ENCODE data around the gene CHAT.

The CHAT gene

DNA sequence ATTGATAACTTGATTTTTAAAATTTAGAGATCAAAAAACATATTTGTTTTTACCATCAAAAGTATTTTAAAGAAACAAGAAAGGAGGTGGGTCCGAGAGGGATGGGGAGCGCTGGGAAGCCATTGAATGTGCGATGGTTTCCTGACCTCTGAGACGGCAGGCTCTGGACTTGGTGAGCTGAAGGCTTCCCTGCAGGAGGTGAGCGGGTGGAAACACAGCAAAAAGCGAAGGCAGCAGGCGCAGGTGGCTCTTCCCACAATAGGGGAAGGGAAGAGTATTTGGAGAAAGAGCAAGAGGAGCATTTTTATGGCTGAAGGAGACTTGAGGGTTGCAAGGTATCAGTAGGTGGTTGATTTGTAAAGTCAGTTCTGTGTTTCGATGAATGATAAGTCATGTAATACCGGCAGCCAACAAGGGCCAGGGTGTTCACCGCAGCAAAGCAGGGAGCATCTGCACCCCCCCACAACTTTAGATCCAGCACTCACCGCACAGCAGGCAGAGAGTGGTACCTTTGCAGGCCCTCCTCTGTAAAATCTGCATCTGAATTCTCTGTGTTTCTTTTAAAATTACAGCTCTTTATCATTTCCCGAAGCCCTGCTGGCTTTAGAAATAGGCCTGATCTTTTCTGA, 76.2 kb downstream of the CHAT start:
- no peak for DNase-seq

DNA sequence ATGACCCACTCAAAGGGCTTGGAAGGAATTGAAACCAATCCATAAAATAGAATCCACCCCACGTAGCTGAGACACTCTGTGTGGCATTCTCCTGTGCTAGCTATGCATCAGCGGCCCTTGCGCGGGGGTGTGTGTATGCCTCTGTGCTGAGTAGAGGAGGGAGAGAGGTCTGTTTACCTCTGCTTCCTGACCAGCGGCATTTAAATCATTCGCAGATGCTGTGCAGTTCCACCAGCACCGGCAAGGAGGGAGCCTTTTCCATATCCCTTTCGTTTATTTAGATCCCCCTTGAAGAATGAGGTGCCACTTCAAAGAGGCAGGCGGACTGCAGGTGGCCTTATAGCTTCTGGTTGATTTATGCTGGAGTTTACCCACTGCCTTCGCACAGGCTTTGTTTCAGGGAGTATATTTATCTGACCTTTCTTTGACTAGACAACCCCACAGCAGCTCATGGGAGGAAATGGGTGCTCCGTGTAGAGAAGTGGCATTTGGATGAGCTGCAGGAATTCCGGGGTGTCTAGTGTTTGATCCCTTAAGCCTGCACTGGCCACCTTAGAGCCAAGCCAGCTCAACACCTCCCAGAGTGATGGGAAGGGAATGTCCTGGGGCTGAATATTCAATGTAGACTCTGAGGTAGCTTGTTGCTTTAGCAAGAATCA, 77.0 kb downstream of the CHAT start:
- no peak for DNase-seq

DNA sequence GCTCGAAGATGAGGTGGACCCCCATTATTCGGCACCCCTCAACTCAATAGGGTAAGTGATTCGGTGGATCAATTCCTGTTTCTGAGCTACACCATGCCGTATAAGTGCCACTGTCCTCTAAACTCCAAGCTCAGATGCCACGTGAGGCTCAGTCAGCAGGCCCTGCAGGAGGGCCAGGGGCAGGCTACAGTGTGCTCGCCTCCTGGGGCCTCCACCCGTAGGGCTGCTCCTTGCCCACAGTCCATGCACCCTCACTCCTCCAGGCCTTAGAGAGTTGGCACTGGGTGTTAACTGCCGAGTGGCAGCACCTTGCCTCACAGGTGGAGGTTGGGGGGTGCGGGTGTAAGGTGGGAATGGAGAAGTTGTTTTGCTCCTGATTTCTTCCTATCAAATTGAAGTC, 77.8 kb downstream of the CHAT start:
- no peak for DNase-seq

DNA sequence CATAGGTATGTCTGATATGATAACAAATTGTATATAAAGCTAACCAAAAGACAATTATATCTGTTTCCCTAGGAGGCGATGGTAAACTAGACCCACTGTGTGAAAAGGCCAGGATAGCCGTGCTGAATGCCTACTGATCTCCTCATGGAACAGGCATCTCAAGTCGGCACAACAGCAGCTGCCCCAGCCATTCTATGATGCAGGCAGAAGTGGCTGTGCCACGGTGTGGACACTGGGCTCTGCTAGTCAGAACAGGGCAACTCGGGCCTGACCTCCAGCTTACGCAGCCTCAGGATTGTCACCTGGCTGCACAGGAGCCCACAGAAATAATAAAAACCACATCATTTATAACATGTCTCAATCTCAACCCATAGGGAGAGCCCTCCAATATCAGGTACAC, 80.6 kb downstream of the CHAT start:
- DNase-seq: no peak

DNA sequence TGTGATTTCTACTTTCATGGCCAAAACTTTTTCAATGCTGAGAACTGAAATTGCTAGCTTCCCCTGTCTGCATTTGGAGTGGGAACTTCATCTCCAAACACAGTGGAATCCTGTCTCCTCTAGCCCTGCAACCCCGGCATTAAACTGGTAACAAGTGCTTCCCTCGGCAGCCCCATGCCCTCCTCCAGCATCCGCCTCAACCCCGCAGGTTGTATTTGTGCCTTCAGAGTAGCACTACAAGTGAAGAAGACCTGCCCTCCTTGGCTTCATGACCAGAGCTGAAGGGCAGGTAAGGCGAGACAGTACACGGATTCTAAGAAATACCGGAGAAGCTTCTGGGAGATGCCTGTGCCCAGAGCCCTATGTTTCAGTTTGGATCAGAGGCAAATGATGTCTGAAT, 82.5 kb downstream of the CHAT start:
- DNase-seq: no peak

DNA sequence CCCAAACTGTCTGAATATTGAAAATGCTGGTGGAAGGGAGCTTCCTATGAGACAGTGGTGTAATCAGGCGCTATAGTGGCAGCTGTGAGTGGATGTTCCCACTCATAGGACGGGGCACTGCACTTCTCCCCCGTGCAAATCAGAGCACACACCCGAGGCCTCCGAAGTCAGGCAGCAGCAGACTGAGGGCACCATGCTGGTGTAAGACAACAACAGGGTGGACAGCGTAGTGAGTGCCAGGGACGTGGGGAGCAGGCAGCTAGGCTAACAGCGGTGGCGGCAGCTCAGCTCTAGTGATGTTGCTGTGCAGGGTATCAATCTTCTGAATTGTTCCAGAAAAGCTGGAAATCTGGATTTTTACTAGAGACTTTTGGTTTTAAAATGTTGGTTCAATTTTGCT, 84.8 kb downstream of the CHAT start:
- no peak for DNase-seq

DNA sequence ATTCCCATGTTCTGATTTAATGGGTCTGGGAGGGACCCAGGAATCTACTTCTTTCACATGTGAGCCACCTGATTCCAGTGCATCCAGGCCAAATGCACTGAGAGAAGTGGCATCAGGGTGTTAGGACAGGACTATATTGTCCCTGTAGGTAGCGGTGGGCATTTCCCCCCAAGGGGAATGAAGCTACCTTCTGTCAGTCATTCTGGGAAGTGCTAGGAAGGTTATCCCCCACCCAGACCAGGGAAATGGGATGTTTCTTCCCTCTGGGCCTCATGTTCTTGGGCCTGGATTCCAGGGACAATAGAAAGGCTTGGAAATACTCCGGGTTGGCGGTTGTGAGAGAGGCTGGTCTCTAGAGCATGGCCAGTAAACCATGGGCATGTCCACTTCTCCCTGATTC, 86.4 kb downstream of the CHAT start:
- DNase-seq: no peak

DNA sequence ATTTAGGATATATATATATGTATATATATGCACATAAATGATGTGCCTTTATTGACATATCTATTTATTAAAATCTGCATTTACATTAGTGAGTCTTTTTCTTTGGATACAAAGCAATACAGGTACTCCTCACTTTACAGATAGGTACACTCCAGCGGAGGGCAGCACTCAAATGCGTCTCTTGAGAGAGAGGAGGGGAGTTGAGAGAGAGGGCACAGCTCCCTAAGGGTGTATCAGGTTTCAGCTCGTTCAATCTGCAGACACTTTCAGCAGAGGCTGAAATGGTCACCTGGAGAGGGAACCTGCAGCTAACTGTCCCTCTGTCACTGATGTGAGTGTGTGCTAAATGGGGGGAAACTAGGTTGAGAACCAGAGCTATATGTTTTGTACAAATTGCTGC, 87.2 kb downstream of the CHAT start:
- no peak for DNase-seq

DNA sequence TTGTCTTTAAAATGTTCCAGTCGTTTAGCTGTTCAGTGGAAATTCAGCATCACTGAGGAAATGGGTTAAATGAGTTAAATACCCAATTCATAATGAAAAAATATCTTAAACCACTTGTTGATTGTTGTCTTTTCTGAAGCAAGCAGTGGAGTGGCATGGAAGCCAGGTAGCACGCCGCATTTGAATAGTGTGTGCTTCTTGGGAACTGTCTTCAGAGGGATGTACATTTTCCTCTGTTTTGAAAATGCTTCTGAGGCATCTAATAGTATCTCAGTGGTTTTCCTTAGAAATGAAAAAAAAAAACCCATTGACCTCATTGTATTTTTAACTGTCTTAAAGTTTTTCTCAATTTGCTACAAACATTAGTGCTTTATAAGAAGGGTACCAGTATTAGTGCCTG, 93.7 kb downstream of the CHAT start:
- no peak for DNase-seq

DNA sequence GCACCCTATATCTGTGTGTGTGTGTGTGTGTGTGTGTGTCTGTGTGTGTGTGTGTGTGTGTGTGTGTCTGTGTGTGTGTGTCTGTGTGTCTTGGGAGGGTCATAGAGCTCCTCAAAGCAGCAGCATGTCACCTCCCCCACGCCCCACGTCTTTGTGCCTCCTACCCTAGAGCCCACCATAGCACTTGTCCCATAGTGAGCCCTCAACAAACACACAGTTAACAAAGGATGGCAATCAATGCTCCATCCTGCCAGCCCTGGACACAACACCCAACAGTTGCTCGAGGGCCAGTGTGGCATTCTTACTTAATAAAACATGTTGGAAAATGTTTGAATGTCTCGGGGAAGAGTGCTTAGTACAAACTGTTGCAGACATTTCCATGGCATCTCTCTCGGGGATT, 96.1 kb downstream of the CHAT start:
- DNase-seq: no peak

DNA sequence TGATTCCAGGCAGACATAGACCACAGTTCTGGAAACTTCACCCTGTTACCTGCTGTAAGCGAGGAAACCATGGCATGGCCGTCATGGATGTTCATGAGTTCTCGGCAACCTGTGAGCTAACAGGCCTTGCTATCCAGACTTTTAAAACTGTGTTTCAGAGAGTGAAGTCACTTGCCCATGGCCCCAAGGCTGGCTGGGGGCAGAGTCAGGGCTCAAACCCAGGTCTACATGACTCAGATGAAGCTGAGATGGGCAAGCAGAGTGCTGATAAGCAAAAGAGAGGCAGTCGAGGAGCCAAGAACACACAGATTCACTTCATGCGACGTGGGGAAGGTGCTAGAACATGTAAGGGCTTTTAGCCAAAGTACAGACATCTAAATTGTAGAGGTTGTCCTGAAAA, 97.1 kb downstream of the CHAT start:
- DNase-seq: no peak

DNA sequence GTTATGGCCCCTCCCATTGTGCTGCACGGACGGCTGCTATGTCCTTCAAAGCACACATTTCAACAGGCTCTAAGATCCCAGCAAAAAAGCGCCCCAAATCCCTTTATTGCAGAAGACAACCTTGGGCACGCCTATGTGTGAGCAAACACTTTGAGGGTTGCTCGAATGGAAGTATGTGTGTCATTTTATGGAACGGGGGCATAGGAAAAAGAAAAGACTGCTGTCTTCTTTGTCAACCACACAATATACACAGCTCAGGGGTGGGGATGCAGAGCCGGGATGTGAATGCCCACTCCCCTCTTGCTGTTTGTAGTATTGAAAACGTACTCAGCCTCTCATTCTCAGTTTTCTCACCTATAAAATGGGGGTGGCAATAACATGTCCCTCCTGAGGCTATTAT, 97.6 kb downstream of the CHAT start:
- DNase-seq: no peak

DNA sequence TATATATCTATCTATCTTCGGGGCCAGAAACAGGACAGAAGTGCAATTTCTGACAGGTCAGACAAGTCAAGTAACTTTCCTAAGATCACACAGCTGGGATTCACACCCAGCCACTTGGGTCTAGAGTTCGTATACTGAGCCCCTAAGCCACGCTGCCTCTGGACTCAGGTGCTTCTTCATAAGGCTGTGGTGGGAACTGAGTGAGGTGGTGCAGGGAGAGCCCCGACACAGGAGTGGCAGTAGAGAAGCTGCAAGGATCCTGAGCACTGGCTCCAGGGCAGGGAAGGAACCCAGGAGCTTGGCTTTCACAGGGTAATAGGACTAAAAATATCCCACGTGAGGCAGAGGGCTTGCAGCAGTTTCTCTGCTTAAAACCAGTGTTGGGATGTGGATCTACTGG, 99.4 kb downstream of the CHAT start:
- no peak for DNase-seq

Measured in hematopoietic multipotent progenitor cell treated with erythropoietin and hydrocortisone succinate and interleukin-3 and kit ligand, for 6 days (in vitro differentiated cells).